Renal cortex interstitium (tissue), 11 donors: ENCODE measurements around the gene EIF1. TPM values are rescaled to one million over a fixed set of nuclear protein-coding genes. Genes with fewer than 3 reads are reported as not detected.

Experiments
- DNase-seq, 11 donors: peaks; one replicate each; pipeline ENCODE4 v3.0.0-alpha.2; 2013; ENCODE audit warnings: low read depth in 9 of 11, low spot score in 4 of 11; ENCODE audit errors: extremely low read depth in 1 of 11
- polyA plus RNA-seq, 3 donors: library from polyadenylated mRNA; unstranded; fragments of 120-200 nt; gene quantifications; one replicate each; pipeline ENCODE4 v1.2.1, GENCODE V29; 2013; ENCODE audit not compliant: insufficient read length in 3 of 3

EIF1 gene
- polyA plus RNA-seq, 3 donors: 706 to 791 (median 745) TPM

GRCh38 chr17:41739661-41740352 is 51.1 kb downstream of the EIF1 start:
- no peak for DNase-seq

- no peak for DNase-seq
Measured at GRCh38 chr17:41740506-41740905, 51.8 kb downstream of the EIF1 start.

GRCh38 chr17:41741709-41742108 is 53.0 kb downstream of the EIF1 start:
- no peak for DNase-seq

Other genes with a start within 250 kb of the EIF1 start
- not detected for gene KRT38, start 247.9 kb upstream of the EIF1 start, polyA plus RNA-seq
- gene KRT32, start 221.5 kb upstream of the EIF1 start, polyA plus RNA-seq: not detected
- not detected for gene KRT35, start 207.7 kb upstream of the EIF1 start, polyA plus RNA-seq
- not detected for gene KRT36, start 199.0 kb upstream of the EIF1 start, polyA plus RNA-seq
- gene KRT13, start 183.3 kb upstream of the EIF1 start, polyA plus RNA-seq: under 1 TPM; 0.20 to 0.42 (median 0.33) TPM
- gene KRT15, start 170.0 kb upstream of the EIF1 start, polyA plus RNA-seq: 1 to 10 TPM in 1 of 3 donors, under 1 TPM in 2; 0.51 to 2.0 (median 0.72) TPM
- gene KRT19, start 160.6 kb upstream of the EIF1 start, polyA plus RNA-seq: 100 to 1,000 TPM; 155 to 178 (median 173) TPM
- gene KRT9, start 116.8 kb upstream of the EIF1 start, polyA plus RNA-seq: under 1 TPM in 1 of 3 donors, not detected in 2; 0.07 TPM
- under 1 TPM in 1 of 3 donors, not detected in 2; 0.39 TPM for gene KRT14, start 102.0 kb upstream of the EIF1 start, polyA plus RNA-seq
- gene KRT16, start 76.1 kb upstream of the EIF1 start, polyA plus RNA-seq: not detected
- gene KRT17, start 64.3 kb upstream of the EIF1 start, polyA plus RNA-seq: 10 to 100 TPM in 1 of 3 donors, 1 to 10 TPM in 2; 1.6 to 12.0 (median 3.2) TPM
- gene GAST, start 23.4 kb downstream of the EIF1 start, polyA plus RNA-seq: not detected
- gene HAP1, start 45.8 kb downstream of the EIF1 start, polyA plus RNA-seq: 1 to 10 TPM in 1 of 3 donors, under 1 TPM in 2; 0.90 to 1.2 (median 0.90) TPM
- 100 to 1,000 TPM; 169 to 222 (median 221) TPM for gene JUP, start 97.8 kb downstream of the EIF1 start, polyA plus RNA-seq
- gene P3H4, start 123.1 kb downstream of the EIF1 start, polyA plus RNA-seq: 10 to 100 TPM; 31.4 to 47.4 (median 40.1) TPM
- 100 to 1,000 TPM; 133 to 178 (median 165) TPM for gene FKBP10, start 124.1 kb downstream of the EIF1 start, polyA plus RNA-seq
- 10 to 100 TPM; 79.5 to 95.7 (median 89.9) TPM for gene NT5C3B, start 147.3 kb downstream of the EIF1 start, polyA plus RNA-seq
- gene KLHL10, start 148.9 kb downstream of the EIF1 start, polyA plus RNA-seq: under 1 TPM; 0.16 to 0.33 (median 0.26) TPM
- gene KLHL11, start 176.5 kb downstream of the EIF1 start, polyA plus RNA-seq: 1 to 10 TPM; 9.0 to 9.8 (median 9.7) TPM
- gene ACLY, start 230.1 kb downstream of the EIF1 start, polyA plus RNA-seq: 10 to 100 TPM; 87.1 to 95.2 (median 88.7) TPM
- 1 to 10 TPM; 5.6 to 9.1 (median 8.4) TPM for gene ODAD4, start 241.7 kb downstream of the EIF1 start, polyA plus RNA-seq